Astrocyte (in vitro differentiated cells and primary cell): ENCODE results near the gene ANKRD52. TPM values are rescaled to one million over a fixed set of nuclear protein-coding genes. Genes with fewer than 3 reads are reported as not detected.
"Not testable (repeated sequence)": the region's sequence is repeated elsewhere in the genome, so short reads cannot be mapped to it uniquely, and the experiment has no call there.

Source experiments
- DNase-seq: peaks from one replicate; pipeline ENCODE4 v3.0.0-alpha.2; 2010; ENCODE audit warnings: low read depth
- FAIRE-seq: peaks from 2 replicates; lab custom pipeline; 2011; peaks lifted over from hg19 to GRCh38; lab: Jason Lieb, UNC
- H2AFZ ChIP-seq: 2 replicates; pipeline ENCODE4 v1.6.0; 2012; ENCODE audit warnings: low read depth, low read length, inconsistent platforms
- H3K27ac ChIP-seq: 2 replicates; pipeline ENCODE4 v1.5.1; 2011; ENCODE audit warnings: low read depth, low read length, inconsistent platforms
- H3K27me3 ChIP-seq: 2 replicates; pipeline ENCODE4 v1.6.0; 2011; ENCODE audit warnings: low read length, inconsistent platforms; ENCODE audit not compliant: insufficient read depth
- H3K36me3 ChIP-seq: 2 replicates; pipeline ENCODE4 v1.5.1; 2011; ENCODE audit warnings: low read length, inconsistent platforms; ENCODE audit not compliant: insufficient read depth
- H3K4me1 ChIP-seq: 2 replicates; pipeline ENCODE4 v1.5.1; 2011; ENCODE audit warnings: low read length, inconsistent platforms; ENCODE audit not compliant: insufficient read depth
- H3K4me2 ChIP-seq: 2 replicates; pipeline ENCODE4 v1.6.0; 2012; ENCODE audit warnings: low read length, inconsistent platforms
- H3K4me3 ChIP-seq: 2 replicates; pipeline ENCODE4 v1.5.1; 2011; ENCODE audit warnings: low read depth, mild to moderate bottlenecking, low read length, inconsistent platforms; ENCODE audit not compliant: insufficient read depth
- H3K79me2 ChIP-seq: 2 replicates; pipeline ENCODE4 v1.6.0; 2012; ENCODE audit warnings: mild to moderate bottlenecking, low read length, inconsistent platforms; ENCODE audit not compliant: insufficient read depth
- H3K9ac ChIP-seq: 2 replicates; pipeline ENCODE4 v1.6.0; 2012; ENCODE audit warnings: mild to moderate bottlenecking, low read length, inconsistent platforms
- H3K9me3 ChIP-seq: 2 replicates; pipeline ENCODE4 v1.5.1; 2012; ENCODE audit warnings: low read depth, mild to moderate bottlenecking, low read length, inconsistent platforms; ENCODE audit not compliant: insufficient read depth
- H4K20me1 ChIP-seq: 2 replicates; pipeline ENCODE4 v1.6.0; 2012; ENCODE audit warnings: low read length, inconsistent platforms; ENCODE audit not compliant: insufficient read depth
- H3K27ac Mint-ChIP-seq: one replicate; pipeline ENCODE4 v1.8.0; 2021; ENCODE audit warnings: mild to moderate bottlenecking, mixed read lengths; ENCODE audit not compliant: unreplicated experiment
- H3K27me3 Mint-ChIP-seq: one replicate; pipeline ENCODE4 v1.8.0; 2021; ENCODE audit warnings: low read depth, mixed read lengths; ENCODE audit not compliant: unreplicated experiment
- H3K36me3 Mint-ChIP-seq: one replicate; pipeline ENCODE4 v1.8.0; 2021; ENCODE audit warnings: low read depth, mixed read lengths; ENCODE audit not compliant: unreplicated experiment
- H3K4me1 Mint-ChIP-seq: one replicate; pipeline ENCODE4 v1.8.0; 2021; ENCODE audit warnings: low read depth, mixed read lengths; ENCODE audit not compliant: unreplicated experiment
- H3K4me3 Mint-ChIP-seq: one replicate; pipeline ENCODE4 v1.8.0; 2021; ENCODE audit warnings: mild to moderate bottlenecking, moderate library complexity, mixed read lengths; ENCODE audit not compliant: unreplicated experiment
- H3K9me3 Mint-ChIP-seq: one replicate; pipeline ENCODE4 v1.8.0; 2021; ENCODE audit warnings: mild to moderate bottlenecking, mixed read lengths; ENCODE audit not compliant: unreplicated experiment
- EZH2 ChIP-seq: IDR thresholded peaks from 2 replicates; pipeline ENCODE4 v1.6.1; 2012; ENCODE audit warnings: mild to moderate bottlenecking, low read length, inconsistent platforms; ENCODE audit not compliant: insufficient read depth
- total RNA-seq: library from RNA; stranded (reverse); gene quantifications from 2 replicates; pipeline ENCODE4 v1.2.1, GENCODE V29; 2021
- TF ChIP-seq, protein P1 (sequence below): IDR thresholded peaks from 2 replicates; pipeline ENCODE4 v1.5.1; 2011; ENCODE audit warnings: low read depth, mild to moderate bottlenecking, inconsistent platforms, low read length, moderate library complexity; ENCODE audit not compliant: insufficient read depth

ANKRD52 gene
- total RNA-seq, 1 donor from 2014 or later: 105 TPM

DNA sequence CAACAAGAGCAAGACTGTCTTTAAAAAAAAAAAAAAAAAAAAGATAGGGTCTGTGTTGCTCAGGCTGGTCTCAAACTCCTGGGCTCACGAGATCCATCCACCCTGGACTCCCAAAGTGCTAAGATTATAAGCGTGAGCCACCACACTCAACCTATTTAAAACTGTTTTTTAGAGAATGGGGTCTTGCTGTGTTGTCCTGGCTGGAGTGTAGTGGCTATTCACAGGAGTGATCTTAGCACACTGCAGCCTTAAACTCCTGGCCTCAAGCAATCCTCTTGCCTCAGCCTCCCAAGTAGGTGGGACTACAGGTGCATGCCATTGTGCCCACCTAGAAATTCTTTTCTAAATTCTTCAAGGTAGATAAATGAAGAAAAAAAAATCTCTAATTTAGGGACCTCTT lies 16.1 kb upstream of the ANKRD52 start:
- Histone ChIP-seq H3K79me2 (no peaks in the 10 kb centered on the region), H3K27me3 (no peaks in the 10 kb centered on the region), H3K27ac (no peak overlapping the region), H3K9me3 (no peaks in the 10 kb centered on the region), H2AFZ (no peak overlapping the region), H3K4me1 (no peaks in the 10 kb centered on the region), H3K4me3 (no peak overlapping the region), H3K4me2 (no peak overlapping the region), H4K20me1 (peaks cover 4% of the 10 kb centered on the region), H3K36me3 (peaks cover 45% of the 10 kb centered on the region), H3K9ac (no peak overlapping the region)
- no peaks in the 10 kb centered on the region for H3K27me3 Mint-ChIP-seq
- no peak overlapping the region for H3K4me3 Mint-ChIP-seq
- TF ChIP-seq EZH2: no peak
- TF ChIP-seq, protein P1, sequence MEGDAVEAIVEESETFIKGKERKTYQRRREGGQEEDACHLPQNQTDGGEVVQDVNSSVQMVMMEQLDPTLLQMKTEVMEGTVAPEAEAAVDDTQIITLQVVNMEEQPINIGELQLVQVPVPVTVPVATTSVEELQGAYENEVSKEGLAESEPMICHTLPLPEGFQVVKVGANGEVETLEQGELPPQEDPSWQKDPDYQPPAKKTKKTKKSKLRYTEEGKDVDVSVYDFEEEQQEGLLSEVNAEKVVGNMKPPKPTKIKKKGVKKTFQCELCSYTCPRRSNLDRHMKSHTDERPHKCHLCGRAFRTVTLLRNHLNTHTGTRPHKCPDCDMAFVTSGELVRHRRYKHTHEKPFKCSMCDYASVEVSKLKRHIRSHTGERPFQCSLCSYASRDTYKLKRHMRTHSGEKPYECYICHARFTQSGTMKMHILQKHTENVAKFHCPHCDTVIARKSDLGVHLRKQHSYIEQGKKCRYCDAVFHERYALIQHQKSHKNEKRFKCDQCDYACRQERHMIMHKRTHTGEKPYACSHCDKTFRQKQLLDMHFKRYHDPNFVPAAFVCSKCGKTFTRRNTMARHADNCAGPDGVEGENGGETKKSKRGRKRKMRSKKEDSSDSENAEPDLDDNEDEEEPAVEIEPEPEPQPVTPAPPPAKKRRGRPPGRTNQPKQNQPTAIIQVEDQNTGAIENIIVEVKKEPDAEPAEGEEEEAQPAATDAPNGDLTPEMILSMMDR: no peak
- H3K9me3 Mint-ChIP-seq: no peaks in the 10 kb centered on the region
- no peak overlapping the region for H3K27ac Mint-ChIP-seq
- no peak for DNase-seq
- no peaks in the 10 kb centered on the region for H3K4me1 Mint-ChIP-seq
- FAIRE-seq: no peak
- H3K36me3 Mint-ChIP-seq: peaks cover 13% of the 10 kb centered on the region

DNA sequence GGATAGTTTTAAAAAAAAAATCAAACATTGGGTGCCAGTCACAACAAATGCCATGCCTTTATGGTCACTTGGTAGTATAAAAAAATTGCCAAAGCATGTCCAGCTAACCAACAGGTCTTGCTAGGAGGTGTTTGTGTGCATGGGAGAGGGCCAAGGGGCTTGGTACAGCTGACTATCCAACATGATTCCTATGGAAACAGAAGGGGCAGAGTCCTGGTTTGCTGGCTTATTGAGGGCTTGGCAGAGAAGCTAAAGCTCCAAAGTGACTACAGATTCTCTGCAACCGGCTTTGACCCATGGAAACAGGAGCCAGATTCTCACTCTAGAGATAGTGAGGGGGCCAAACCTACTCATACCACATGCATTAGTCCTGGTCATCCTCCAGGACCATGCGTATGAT lies 14.3 kb upstream of the ANKRD52 start:
- not testable (repeated sequence) for H4K20me1 ChIP-seq, H3K27ac Mint-ChIP-seq, H3K9me3 ChIP-seq, H3K27me3 ChIP-seq, DNase-seq, H3K27ac ChIP-seq, H3K27me3 Mint-ChIP-seq, FAIRE-seq, H3K79me2 ChIP-seq, H3K4me3 Mint-ChIP-seq, H2AFZ ChIP-seq, H3K4me1 Mint-ChIP-seq, H3K9me3 Mint-ChIP-seq, H3K4me1 ChIP-seq, H3K4me2 ChIP-seq, H3K4me3 ChIP-seq, H3K9ac ChIP-seq
- peaks cover 45% of the 10 kb centered on the region for H3K36me3 ChIP-seq
- peaks cover 10% of the 10 kb centered on the region for H3K36me3 Mint-ChIP-seq

DNA sequence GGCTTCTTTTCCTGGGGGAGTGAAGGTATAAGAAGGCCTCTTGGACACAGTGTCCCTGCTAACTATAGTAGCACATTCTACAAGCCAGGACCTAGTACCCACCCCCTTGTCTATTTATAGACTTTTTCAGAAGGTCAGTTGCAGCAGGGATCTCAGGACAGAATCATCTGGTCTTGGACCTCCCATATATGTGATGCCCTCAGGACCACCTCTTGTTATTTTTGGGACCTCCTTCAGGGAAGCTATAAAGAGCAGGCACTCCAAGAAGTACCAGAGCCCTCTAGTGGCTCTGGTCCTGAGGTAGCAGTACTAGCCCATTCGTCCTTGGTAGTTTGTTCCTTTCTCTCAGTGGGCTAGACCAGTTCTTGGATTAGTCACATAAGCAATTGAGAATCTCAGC lies 12.8 kb upstream of the ANKRD52 start:
- Histone ChIP-seq H3K4me2 (no peak overlapping the region), H3K4me1 (peaks cover 5% of the 10 kb centered on the region), H3K27me3 (no peaks in the 10 kb centered on the region), H3K9me3 (no peaks in the 10 kb centered on the region), H3K79me2 (no peaks in the 10 kb centered on the region), H4K20me1 (peaks cover 4% of the 10 kb centered on the region), H3K36me3 (peaks cover 38% of the 10 kb centered on the region), H2AFZ (no peak overlapping the region), H3K9ac (no peak overlapping the region), H3K27ac (no peak overlapping the region), H3K4me3 (no peak overlapping the region)
- Mint-ChIP-seq H3K27ac (no peak overlapping the region), H3K9me3 (no peaks in the 10 kb centered on the region), H3K27me3 (no peaks in the 10 kb centered on the region), H3K4me1 (peaks cover 7% of the 10 kb centered on the region), H3K36me3 (peaks cover 10% of the 10 kb centered on the region), H3K4me3 (no peak overlapping the region)
- FAIRE-seq (no peak), DNase-seq (no peak)
- no peak for TF ChIP-seq EZH2
- TF ChIP-seq, protein P1: peak; percentile 44
